ENCODE data around the gene MYBPHL. TPM values are rescaled to one million over a fixed set of nuclear protein-coding genes. Genes with fewer than 3 reads are reported as not detected.
"Not testable (repeated sequence)": the region's sequence is repeated elsewhere in the genome, so short reads cannot be mapped to it uniquely, and the experiment has no call there.

Gene MYBPHL
- total and polyA plus RNA-seq, 4 donors: 0.11 to 0.68 (median 0.22) TPM; not detected in 1

GRCh38 chr1:109312246-109312645 is 5.4 kb upstream of the MYBPHL start:
- H3K4me3 ChIP-seq (ENCODE audit: low read depth, low read length): no peak overlapping the region
- no CpG with 5 or more reads among the region's 2 CpGs for WGBS (ENCODE audit: insufficient coverage)
- H3K36me3 ChIP-seq (ENCODE audit: control insufficient read depth, insufficient read depth, low read length): peaks cover 25% of the 10 kb centered on the region
- H3K4me1 ChIP-seq (ENCODE audit: control insufficient read depth, insufficient read depth, low read length): peaks cover 9% of the 10 kb centered on the region
- no peaks in the 10 kb centered on the region for H3K9me3 ChIP-seq (ENCODE audit: control insufficient read depth, insufficient read depth, low read length)
- no peaks in the 10 kb centered on the region for H3K27me3 ChIP-seq (ENCODE audit: control insufficient read depth, insufficient read depth, low read length)
- DNase-seq (ENCODE audit: low read depth in 4 of 6, low spot score in 6 of 6): peak in 2 of 6 donors; percentile 58 to 86
- no peak overlapping the region for H3K27ac ChIP-seq (ENCODE audit: low read depth, low read length)

- 60% methylated on average over 1 of the region's 2 CpGs for WGBS (ENCODE audit: insufficient coverage)
- DNase-seq (ENCODE audit: low read depth in 4 of 6, low spot score in 6 of 6): no peak
- peaks cover 10% of the 10 kb centered on the region for H3K36me3 ChIP-seq (ENCODE audit: control insufficient read depth, insufficient read depth, low read length)
- peaks cover 25% of the 10 kb centered on the region for H3K4me1 ChIP-seq (ENCODE audit: control insufficient read depth, insufficient read depth, low read length)
- H3K27ac ChIP-seq (ENCODE audit: low read depth, low read length): no peak overlapping the region
- no peak overlapping the region for H3K4me3 ChIP-seq (ENCODE audit: low read depth, low read length)
- no peaks in the 10 kb centered on the region for H3K9me3 ChIP-seq (ENCODE audit: control insufficient read depth, insufficient read depth, low read length)
- H3K27me3 ChIP-seq (ENCODE audit: control insufficient read depth, insufficient read depth, low read length): no peaks in the 10 kb centered on the region
These were observed 2.5 kb upstream of the MYBPHL start for GRCh38 chr1:109309347-109309746.

GRCh38 chr1:109307274-109308021 is 637 bp upstream of the MYBPHL start:
- peaks cover 7% of the 10 kb centered on the region for H3K36me3 ChIP-seq (ENCODE audit: control insufficient read depth, insufficient read depth, low read length)
- H3K4me3 ChIP-seq (ENCODE audit: low read depth, low read length): no peak overlapping the region
- 65% methylated on average over 8 of the region's 14 CpGs for WGBS (ENCODE audit: insufficient coverage)
- no peaks in the 10 kb centered on the region for H3K27me3 ChIP-seq (ENCODE audit: control insufficient read depth, insufficient read depth, low read length)
- no peaks in the 10 kb centered on the region for H3K9me3 ChIP-seq (ENCODE audit: control insufficient read depth, insufficient read depth, low read length)
- H3K27ac ChIP-seq (ENCODE audit: low read depth, low read length): no peak overlapping the region
- H3K4me1 ChIP-seq (ENCODE audit: control insufficient read depth, insufficient read depth, low read length): peaks cover 26% of the 10 kb centered on the region
- peak in 1 of 6 donors; percentile 43 for DNase-seq (ENCODE audit: low read depth in 4 of 6, low spot score in 6 of 6)

- not testable (repeated sequence) for H3K27ac ChIP-seq (ENCODE audit: low read depth, low read length); DNase-seq (ENCODE audit: low read depth in 4 of 6, low spot score in 6 of 6); H3K9me3 ChIP-seq (ENCODE audit: control insufficient read depth, insufficient read depth, low read length); H3K27me3 ChIP-seq (ENCODE audit: control insufficient read depth, insufficient read depth, low read length); H3K36me3 ChIP-seq (ENCODE audit: control insufficient read depth, insufficient read depth, low read length); H3K4me3 ChIP-seq (ENCODE audit: low read depth, low read length)
- WGBS (ENCODE audit: insufficient coverage): 87% methylated on average over 4 of the region's 10 CpGs
- peaks cover 26% of the 10 kb centered on the region for H3K4me1 ChIP-seq (ENCODE audit: control insufficient read depth, insufficient read depth, low read length)
These were observed 820 bp downstream of the MYBPHL start for GRCh38 chr1:109305991-109306390.

GRCh38 chr1:109304226-109304920 is 2.4 kb downstream of the MYBPHL start:
- Histone ChIP-seq H3K9me3 (ENCODE audit: control insufficient read depth, insufficient read depth, low read length) (no peaks in the 10 kb centered on the region), H3K27me3 (ENCODE audit: control insufficient read depth, insufficient read depth, low read length) (no peaks in the 10 kb centered on the region), H3K4me1 (ENCODE audit: control insufficient read depth, insufficient read depth, low read length) (peaks cover 42% of the 10 kb centered on the region), H3K4me3 (ENCODE audit: low read depth, low read length) (no peak overlapping the region), H3K36me3 (ENCODE audit: control insufficient read depth, insufficient read depth, low read length) (no peaks in the 10 kb centered on the region), H3K27ac (ENCODE audit: low read depth, low read length) (peak overlapping the region; percentile 53)
- peak in 2 of 6 donors; percentile 11 to 43 for DNase-seq (ENCODE audit: low read depth in 4 of 6, low spot score in 6 of 6)
- WGBS (ENCODE audit: insufficient coverage): 49% methylated on average over 3 of the region's 8 CpGs

GRCh38 chr1:109301874-109302273 is 4.9 kb downstream of the MYBPHL start:
- Histone ChIP-seq H3K4me1 (ENCODE audit: control insufficient read depth, insufficient read depth, low read length) (peaks cover 55% of the 10 kb centered on the region), H3K4me3 (ENCODE audit: low read depth, low read length) (no peak overlapping the region), H3K9me3 (ENCODE audit: control insufficient read depth, insufficient read depth, low read length) (no peaks in the 10 kb centered on the region), H3K27me3 (ENCODE audit: control insufficient read depth, insufficient read depth, low read length) (no peaks in the 10 kb centered on the region), H3K27ac (ENCODE audit: low read depth, low read length) (no peak overlapping the region), H3K36me3 (ENCODE audit: control insufficient read depth, insufficient read depth, low read length) (no peaks in the 10 kb centered on the region)
- DNase-seq (ENCODE audit: low read depth in 4 of 6, low spot score in 6 of 6): no peak
- WGBS (ENCODE audit: insufficient coverage): 96% methylated on average over 5 of the region's 5 CpGs

- Histone ChIP-seq H3K27ac (ENCODE audit: low read depth, low read length) (peak overlapping the region; percentile 93), H3K27me3 (ENCODE audit: control insufficient read depth, insufficient read depth, low read length) (no peaks in the 10 kb centered on the region), H3K36me3 (ENCODE audit: control insufficient read depth, insufficient read depth, low read length) (no peaks in the 10 kb centered on the region), H3K4me1 (ENCODE audit: control insufficient read depth, insufficient read depth, low read length) (peaks cover 54% of the 10 kb centered on the region), H3K4me3 (ENCODE audit: low read depth, low read length) (no peak overlapping the region), H3K9me3 (ENCODE audit: control insufficient read depth, insufficient read depth, low read length) (no peaks in the 10 kb centered on the region)
- 80% methylated on average over 12 of the region's 16 CpGs for WGBS (ENCODE audit: insufficient coverage)
- DNase-seq (ENCODE audit: low read depth in 4 of 6, low spot score in 6 of 6): no peak
These were observed 6.1 kb downstream of the MYBPHL start for GRCh38 chr1:109300650-109301151.

GRCh38 chr1:109299558-109300343 is 7.1 kb downstream of the MYBPHL start:
- Histone ChIP-seq H3K4me1 (ENCODE audit: control insufficient read depth, insufficient read depth, low read length) (peaks cover 48% of the 10 kb centered on the region), H3K27me3 (ENCODE audit: control insufficient read depth, insufficient read depth, low read length) (no peaks in the 10 kb centered on the region), H3K36me3 (ENCODE audit: control insufficient read depth, insufficient read depth, low read length) (no peaks in the 10 kb centered on the region), H3K27ac (ENCODE audit: low read depth, low read length) (peak overlapping the region; percentile 93), H3K4me3 (ENCODE audit: low read depth, low read length) (no peak overlapping the region), H3K9me3 (ENCODE audit: control insufficient read depth, insufficient read depth, low read length) (no peaks in the 10 kb centered on the region)
- peak in 4 of 6 donors; percentile 50 to 89 (median 70) for DNase-seq (ENCODE audit: low read depth in 4 of 6, low spot score in 6 of 6)
- WGBS (ENCODE audit: insufficient coverage): 51% methylated on average over 17 of the region's 20 CpGs

All from spinal cord (tissue), 10 donors.